ENCODE measurements around the gene PERP. TPM values are rescaled to one million over a fixed set of nuclear protein-coding genes. Genes with fewer than 3 reads are reported as not detected.

Gene PERP
- polyA plus RNA-seq, 1 of the 3 experiments (the other 2 are of a cell fraction): 0.02 TPM

DNA sequence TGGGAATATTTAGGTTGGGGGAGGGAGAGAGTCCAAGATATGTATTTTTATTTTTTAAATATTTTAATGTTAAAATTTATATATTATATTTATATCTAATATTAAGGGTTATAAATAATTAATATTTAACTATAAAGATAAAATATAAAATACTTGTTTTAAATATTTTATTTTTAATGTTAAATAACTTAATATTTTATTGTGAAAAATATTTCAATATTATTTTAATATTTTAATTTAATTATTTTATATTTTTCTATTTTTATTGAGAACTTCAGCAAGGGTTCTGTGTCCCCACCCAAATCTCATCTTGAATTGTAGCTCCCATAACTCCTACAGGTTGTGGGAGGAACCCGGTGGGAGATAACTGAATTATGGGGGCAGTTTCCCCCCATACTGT lies 34.0 kb downstream of the PERP start:
- no peak overlapping the region for H3K4me3 ChIP-seq (ENCODE audit: low read depth in 2 of 2, low read length in 1 of 2)
- H3K36me3 ChIP-seq (replicated peaks in 1 of 2; ENCODE audit: control insufficient read depth in 1 of 2, insufficient read depth in 2 of 2, low read length in 1 of 2): no peaks in the 10 kb centered on the region
- TF ChIP-seq USF1 (IDR thresholded peaks at IDR 0.05; ENCODE audit: borderline replicate concordance, low read depth) (no peak), SMC3 (IDR thresholded peaks at IDR 0.05; ENCODE audit: low read depth, low read length) (no peak)
- no peaks in the 10 kb centered on the region for H3K4me1 ChIP-seq (ENCODE audit: control insufficient read depth in 1 of 2, insufficient read depth in 2 of 2, low read depth in 1 of 2, low read length in 1 of 2)
- CTCF ChIA-PET: no interaction called here
- no peaks in the 10 kb centered on the region for H3K9me3 ChIP-seq
- H3K27ac ChIP-seq (ENCODE audit: low read depth in 2 of 2, low read length in 1 of 2): no peak overlapping the region
- WGBS (ENCODE audit: low lambda C conversion rate): 11% methylated on average over 1 of the region's 1 CpG
- H3K4me2 ChIP-seq: no peak overlapping the region
- no peaks in the 10 kb centered on the region for H3K9me2 ChIP-seq
- no peaks in the 10 kb centered on the region for H3K79me2 ChIP-seq (ENCODE audit: insufficient read depth)
- H3K27me3 ChIP-seq (ENCODE audit: insufficient read depth): no peaks in the 10 kb centered on the region
- no peak overlapping the region for H3K9ac ChIP-seq
- no peaks in the 10 kb centered on the region for H4K20me1 ChIP-seq (ENCODE audit: insufficient read depth)
- no peaks in the 10 kb centered on the region for H3F3A ChIP-seq (replicated peaks; ENCODE audit: insufficient read depth)
- POLR2A ChIA-PET: no interaction called here
- DNase-seq: no peak
- no peak overlapping the region for H2AFZ ChIP-seq (ENCODE audit: low read depth)

DNA sequence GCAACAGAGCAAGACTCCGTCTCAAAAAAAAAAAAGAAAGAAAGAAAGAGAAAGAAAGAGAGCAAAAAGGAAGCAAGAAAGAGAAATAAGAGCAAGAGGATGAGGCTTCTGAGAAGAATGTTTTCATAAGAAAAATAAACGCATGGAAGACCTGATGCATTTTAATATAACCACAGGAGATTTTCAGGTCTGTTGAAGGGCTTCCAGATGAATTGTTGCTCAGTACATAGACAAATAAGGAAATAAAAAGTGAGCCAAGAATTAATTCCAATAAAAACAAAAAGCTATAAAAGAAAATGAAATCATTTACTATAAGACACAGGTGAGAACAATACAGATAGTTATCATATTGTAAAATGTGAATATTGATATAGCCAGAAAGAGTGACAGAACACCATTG lies 43.5 kb downstream of the PERP start:
- Histone ChIP-seq H3K4me2 (no peak overlapping the region), H3K9ac (no peak overlapping the region), H3F3A (replicated peaks; ENCODE audit: insufficient read depth) (no peaks in the 10 kb centered on the region), H2AFZ (ENCODE audit: low read depth) (no peak overlapping the region), H3K27ac (ENCODE audit: low read depth in 2 of 2, low read length in 1 of 2) (no peak overlapping the region), H3K9me2 (no peaks in the 10 kb centered on the region), H3K79me2 (ENCODE audit: insufficient read depth) (no peaks in the 10 kb centered on the region), H3K9me3 (no peaks in the 10 kb centered on the region), H3K4me1 (ENCODE audit: control insufficient read depth in 1 of 2, insufficient read depth in 2 of 2, low read depth in 1 of 2, low read length in 1 of 2) (no peaks in the 10 kb centered on the region), H3K4me3 (ENCODE audit: low read depth in 2 of 2, low read length in 1 of 2) (no peak overlapping the region), H3K36me3 (replicated peaks in 1 of 2; ENCODE audit: control insufficient read depth in 1 of 2, insufficient read depth in 2 of 2, low read length in 1 of 2) (no peaks in the 10 kb centered on the region), H3K27me3 (ENCODE audit: insufficient read depth) (no peaks in the 10 kb centered on the region), H4K20me1 (ENCODE audit: insufficient read depth) (no peaks in the 10 kb centered on the region)
- ChIA-PET CTCF (no interaction called here), POLR2A (no interaction called here)
- DNase-seq: no peak
- 19% methylated on average over 2 of the region's 2 CpGs for WGBS (ENCODE audit: low lambda C conversion rate)
- TF ChIP-seq, protein P1, sequence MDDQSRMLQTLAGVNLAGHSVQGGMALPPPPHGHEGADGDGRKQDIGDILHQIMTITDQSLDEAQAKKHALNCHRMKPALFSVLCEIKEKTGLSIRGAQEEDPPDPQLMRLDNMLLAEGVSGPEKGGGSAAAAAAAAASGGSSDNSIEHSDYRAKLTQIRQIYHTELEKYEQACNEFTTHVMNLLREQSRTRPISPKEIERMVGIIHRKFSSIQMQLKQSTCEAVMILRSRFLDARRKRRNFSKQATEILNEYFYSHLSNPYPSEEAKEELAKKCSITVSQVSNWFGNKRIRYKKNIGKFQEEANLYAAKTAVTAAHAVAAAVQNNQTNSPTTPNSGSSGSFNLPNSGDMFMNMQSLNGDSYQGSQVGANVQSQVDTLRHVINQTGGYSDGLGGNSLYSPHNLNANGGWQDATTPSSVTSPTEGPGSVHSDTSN (IDR thresholded peaks at IDR 0.05): no peak
- TF ChIP-seq TCF12 (IDR thresholded peaks at IDR 0.05) (no peak), SIN3A (IDR thresholded peaks at IDR 0.05; ENCODE audit: borderline replicate concordance, low read depth, low read length) (no peak), USF2 (IDR thresholded peaks at IDR 0.05; ENCODE audit: borderline replicate concordance, low read depth, low read length) (no peak), MEF2A (IDR thresholded peaks at IDR 0.05; ENCODE audit: borderline replicate concordance, low read depth) (no peak), RAD21 (IDR thresholded peaks at IDR 0.05; ENCODE audit: low read length) (no peak), NRF1 (IDR thresholded peaks at IDR 0.05; ENCODE audit: low read depth, low read length) (no peak), FOXM1 (IDR thresholded peaks at IDR 0.05; ENCODE audit: low read depth) (no peak), MXI1 (IDR thresholded peaks at IDR 0.05; ENCODE audit: low read depth, low read length) (no peak), USF1 (IDR thresholded peaks at IDR 0.05; ENCODE audit: borderline replicate concordance, low read depth) (no peak)
- TF ChIP-seq, protein P2, sequence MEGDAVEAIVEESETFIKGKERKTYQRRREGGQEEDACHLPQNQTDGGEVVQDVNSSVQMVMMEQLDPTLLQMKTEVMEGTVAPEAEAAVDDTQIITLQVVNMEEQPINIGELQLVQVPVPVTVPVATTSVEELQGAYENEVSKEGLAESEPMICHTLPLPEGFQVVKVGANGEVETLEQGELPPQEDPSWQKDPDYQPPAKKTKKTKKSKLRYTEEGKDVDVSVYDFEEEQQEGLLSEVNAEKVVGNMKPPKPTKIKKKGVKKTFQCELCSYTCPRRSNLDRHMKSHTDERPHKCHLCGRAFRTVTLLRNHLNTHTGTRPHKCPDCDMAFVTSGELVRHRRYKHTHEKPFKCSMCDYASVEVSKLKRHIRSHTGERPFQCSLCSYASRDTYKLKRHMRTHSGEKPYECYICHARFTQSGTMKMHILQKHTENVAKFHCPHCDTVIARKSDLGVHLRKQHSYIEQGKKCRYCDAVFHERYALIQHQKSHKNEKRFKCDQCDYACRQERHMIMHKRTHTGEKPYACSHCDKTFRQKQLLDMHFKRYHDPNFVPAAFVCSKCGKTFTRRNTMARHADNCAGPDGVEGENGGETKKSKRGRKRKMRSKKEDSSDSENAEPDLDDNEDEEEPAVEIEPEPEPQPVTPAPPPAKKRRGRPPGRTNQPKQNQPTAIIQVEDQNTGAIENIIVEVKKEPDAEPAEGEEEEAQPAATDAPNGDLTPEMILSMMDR (IDR thresholded peaks at IDR 0.05): no peak
- TF ChIP-seq, protein P3, sequence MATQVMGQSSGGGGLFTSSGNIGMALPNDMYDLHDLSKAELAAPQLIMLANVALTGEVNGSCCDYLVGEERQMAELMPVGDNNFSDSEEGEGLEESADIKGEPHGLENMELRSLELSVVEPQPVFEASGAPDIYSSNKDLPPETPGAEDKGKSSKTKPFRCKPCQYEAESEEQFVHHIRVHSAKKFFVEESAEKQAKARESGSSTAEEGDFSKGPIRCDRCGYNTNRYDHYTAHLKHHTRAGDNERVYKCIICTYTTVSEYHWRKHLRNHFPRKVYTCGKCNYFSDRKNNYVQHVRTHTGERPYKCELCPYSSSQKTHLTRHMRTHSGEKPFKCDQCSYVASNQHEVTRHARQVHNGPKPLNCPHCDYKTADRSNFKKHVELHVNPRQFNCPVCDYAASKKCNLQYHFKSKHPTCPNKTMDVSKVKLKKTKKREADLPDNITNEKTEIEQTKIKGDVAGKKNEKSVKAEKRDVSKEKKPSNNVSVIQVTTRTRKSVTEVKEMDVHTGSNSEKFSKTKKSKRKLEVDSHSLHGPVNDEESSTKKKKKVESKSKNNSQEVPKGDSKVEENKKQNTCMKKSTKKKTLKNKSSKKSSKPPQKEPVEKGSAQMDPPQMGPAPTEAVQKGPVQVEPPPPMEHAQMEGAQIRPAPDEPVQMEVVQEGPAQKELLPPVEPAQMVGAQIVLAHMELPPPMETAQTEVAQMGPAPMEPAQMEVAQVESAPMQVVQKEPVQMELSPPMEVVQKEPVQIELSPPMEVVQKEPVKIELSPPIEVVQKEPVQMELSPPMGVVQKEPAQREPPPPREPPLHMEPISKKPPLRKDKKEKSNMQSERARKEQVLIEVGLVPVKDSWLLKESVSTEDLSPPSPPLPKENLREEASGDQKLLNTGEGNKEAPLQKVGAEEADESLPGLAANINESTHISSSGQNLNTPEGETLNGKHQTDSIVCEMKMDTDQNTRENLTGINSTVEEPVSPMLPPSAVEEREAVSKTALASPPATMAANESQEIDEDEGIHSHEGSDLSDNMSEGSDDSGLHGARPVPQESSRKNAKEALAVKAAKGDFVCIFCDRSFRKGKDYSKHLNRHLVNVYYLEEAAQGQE (IDR thresholded peaks at IDR 0.05; ENCODE audit: low read depth, low read length): no peak

Measured in SK-N-SH (cell line).